Fibroblast of pulmonary artery (primary cell): ENCODE results near the gene EPHX1.

Experiments used
- DNase-seq: peaks from one replicate; pipeline ENCODE4 v3.0.0-alpha.2; 2010; ENCODE audit warnings: low read depth
- H3K4me3 ChIP-seq: replicated peaks from 2 replicates; pipeline ENCODE4 v1.5.1; 2011; ENCODE audit warnings: low read depth, mild to moderate bottlenecking, control low read depth, low read length, moderate library complexity
- TF ChIP-seq, protein P1 (sequence below): IDR thresholded peaks from 2 replicates; pipeline ENCODE4 v1.5.1; 2011; ENCODE audit warnings: mild to moderate bottlenecking, control low read depth, low read length, inconsistent platforms; ENCODE audit errors: missing control alignments

Gene EPHX1

DNA sequence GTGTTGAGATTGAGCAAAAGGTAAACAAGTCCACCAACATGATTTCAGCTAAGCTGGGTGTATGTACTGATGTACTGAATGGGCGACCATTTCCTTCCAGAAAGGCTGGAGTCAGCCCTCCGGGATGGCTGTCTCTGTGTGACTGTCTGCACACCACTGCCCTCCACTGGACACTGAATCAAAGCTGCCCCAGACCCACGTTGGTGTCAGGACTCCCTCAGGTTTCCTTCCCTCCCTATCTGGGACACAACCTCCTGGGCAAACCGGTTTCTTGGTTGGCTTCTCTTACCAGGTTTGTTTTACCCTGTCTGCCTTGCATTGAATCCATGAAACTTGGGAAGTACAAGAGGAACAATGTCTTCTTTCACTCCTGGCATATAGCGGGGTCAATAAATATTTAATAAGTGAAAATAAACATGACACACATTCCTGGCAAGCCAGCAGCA is 37.6 kb upstream of the EPHX1 start:
- TF ChIP-seq, protein P1, sequence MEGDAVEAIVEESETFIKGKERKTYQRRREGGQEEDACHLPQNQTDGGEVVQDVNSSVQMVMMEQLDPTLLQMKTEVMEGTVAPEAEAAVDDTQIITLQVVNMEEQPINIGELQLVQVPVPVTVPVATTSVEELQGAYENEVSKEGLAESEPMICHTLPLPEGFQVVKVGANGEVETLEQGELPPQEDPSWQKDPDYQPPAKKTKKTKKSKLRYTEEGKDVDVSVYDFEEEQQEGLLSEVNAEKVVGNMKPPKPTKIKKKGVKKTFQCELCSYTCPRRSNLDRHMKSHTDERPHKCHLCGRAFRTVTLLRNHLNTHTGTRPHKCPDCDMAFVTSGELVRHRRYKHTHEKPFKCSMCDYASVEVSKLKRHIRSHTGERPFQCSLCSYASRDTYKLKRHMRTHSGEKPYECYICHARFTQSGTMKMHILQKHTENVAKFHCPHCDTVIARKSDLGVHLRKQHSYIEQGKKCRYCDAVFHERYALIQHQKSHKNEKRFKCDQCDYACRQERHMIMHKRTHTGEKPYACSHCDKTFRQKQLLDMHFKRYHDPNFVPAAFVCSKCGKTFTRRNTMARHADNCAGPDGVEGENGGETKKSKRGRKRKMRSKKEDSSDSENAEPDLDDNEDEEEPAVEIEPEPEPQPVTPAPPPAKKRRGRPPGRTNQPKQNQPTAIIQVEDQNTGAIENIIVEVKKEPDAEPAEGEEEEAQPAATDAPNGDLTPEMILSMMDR, result peak; percentile 98
- DNase-seq, result peak; percentile 92
- H3K4me3 ChIP-seq, result no peak overlapping the region

DNA sequence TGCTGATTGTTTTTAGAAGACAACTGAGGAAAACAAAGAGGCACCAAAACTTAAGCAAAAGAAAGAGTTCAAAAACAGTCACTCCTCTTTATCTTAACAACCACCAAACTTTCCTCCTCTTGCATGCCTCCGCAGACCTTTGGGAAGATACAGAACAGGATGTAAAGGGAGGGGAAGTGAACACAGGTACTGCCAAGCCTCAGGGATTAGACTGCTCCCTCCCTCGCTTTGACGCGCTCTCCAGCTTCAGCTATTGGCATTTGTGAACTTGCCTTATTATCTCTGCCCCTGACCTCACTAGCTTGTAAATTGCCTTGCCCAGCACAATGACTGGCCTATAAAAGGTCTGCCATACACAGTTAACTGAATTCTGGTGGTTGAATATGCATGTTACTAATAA is 37.1 kb upstream of the EPHX1 start:
- no peak overlapping the region for H3K4me3 ChIP-seq
- TF ChIP-seq, protein P1, result no peak
- no peak for DNase-seq

DNA sequence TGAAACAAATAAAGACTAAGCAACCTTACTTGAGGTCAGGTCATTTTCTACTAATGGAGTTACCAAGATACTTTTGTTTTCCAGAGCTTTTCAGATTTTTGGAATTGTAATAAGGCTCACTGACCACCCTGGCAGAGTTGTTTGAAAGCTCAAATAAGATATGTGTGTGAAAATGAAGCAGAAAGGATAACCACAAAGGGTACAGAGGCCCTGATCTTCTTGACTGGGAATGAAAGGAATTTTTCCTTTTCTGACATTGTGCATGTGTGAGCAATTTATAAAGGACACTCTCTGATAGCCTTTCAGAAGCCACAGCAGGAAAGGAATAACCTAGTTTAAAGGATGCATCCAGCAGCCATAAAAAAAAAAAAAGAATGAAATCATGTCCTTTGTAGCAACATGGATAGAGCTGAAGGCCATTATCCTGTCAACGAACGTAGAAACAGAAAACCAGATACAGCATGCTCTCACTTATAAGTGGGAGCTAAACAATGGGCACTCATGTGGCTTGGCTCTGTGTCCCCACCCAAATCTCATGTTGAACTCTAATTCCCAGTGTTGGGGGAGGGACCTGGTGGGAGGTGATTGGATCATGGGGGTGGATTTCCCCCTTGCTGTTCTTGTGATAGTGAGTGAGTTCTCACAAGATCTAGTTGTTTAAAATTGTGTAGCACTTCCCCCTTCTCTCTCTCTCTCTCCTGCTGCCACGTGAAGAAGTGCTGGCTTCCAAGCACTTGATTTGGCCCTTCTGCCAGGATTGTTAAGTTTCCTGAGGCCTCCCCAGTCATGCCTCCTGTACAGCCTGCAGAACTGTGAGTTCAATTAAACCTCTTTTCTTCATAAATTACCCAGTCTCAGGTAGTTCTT is 35.4 kb upstream of the EPHX1 start:
- no peak overlapping the region for H3K4me3 ChIP-seq
- TF ChIP-seq, protein P1, result no peak
- DNase-seq, result no peak

DNA sequence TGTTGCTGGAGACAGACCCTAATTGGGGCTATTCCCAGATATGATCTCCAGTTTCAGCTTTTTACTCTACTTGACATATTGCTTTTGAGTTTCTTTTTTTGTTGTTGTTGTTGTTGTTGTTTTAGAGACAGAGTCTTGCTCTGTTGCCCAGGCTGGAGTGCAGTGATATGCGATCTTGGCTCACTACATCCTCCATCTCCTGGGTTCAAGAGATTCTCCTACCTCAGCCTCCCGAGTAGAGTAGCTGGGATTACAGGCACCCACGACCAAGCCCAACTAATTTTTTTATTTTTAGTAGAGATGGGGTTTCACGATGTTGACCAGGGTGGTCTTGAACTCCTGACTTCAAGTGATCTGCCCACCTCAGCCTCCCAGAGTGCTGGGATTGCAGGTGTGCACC is 33.6 kb upstream of the EPHX1 start:
- TF ChIP-seq, protein P1, result no peak
- no peak for DNase-seq
- H3K4me3 ChIP-seq, result no peak overlapping the region

DNA sequence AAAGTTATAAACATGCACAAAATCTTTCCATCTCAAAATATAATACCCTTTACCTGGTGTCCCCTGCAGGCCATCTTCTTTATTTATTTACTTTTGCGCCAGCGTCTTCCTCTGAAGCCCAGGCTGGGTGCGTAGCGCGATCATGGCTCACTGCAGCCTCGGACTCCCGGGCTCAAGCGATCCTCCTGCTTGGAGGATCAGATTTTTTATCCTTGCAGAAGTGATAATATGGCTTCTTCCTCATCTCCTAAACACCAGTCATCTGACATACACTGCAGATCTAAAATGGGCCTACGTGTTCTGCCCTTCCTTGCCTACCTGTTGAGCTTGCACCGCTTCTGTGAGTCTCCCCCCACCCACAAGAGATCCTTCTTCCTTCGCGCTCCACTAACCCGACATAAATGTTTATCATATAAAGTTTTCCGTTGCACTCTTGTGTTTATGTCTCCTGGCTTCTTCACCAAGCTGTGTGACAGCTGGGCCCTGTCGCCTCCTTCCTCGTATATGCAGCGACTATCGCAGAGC is 32.8 kb upstream of the EPHX1 start:
- no peak for DNase-seq
- H3K4me3 ChIP-seq, result peak overlapping the region; percentile 82
- TF ChIP-seq, protein P1, result no peak

DNA sequence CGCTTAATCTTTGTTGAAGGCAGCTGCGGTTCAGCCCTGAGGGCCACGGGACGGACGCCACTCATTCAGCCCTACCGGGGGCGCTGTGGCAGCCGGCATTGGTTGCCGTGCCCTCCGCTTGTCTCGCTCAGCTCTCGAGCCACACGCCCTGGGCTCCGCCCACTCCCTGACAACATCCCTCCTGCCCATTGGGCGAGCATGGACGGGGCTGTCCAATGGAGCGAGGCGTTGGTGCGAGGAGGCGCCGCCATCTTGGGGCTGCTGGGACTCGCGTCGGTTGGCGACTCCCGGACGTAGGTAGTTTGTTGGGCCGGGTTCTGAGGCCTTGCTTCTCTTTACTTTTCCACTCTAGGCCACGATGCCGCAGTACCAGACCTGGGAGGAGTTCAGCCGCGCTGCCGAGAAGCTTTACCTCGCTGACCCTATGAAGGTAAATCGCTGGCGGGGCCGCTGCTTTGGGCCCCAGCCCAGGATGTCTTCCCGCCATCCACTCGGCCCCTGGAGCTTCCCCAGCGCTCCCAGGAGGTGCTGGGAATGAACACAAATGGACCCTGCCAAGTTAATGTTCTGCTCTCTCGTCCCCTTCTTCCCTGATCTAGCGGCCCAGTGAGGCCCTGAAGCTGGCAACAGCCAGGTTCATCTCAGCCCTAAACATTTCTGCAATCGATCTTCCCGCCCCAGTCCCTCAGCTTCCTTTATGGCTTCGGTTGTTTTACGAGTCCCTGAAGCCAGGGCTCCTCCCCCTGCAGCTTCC is 32.2 kb upstream of the EPHX1 start, which contains the start of gene SRP9:
SRP9 (plus strand) TSS at position 244 of the 754 bp plus-strand sequence; CDS start at position 359, 115 bp downstream.
- DNase-seq, result peak; percentile 98
- TF ChIP-seq, protein P1, result peak; percentile 83
- H3K4me3 ChIP-seq, result peak within 1 kb of the TSS; percentile 82
